Right lobe of liver (tissue), 6 donors: ENCODE data around the gene MATN4. TPM values are rescaled to one million over a fixed set of nuclear protein-coding genes. Genes with fewer than 3 reads are reported as not detected.
A peak's percentile ranks its signal among the peaks of the same experiment; 100 is the strongest.

Experiments used
- ATAC-seq, 4 donors: fragments of 200-7000 bp; cut with Tn5 transposase; one replicate each; pipeline ENCODE4 v1.9.1; 2020; ENCODE audit warnings: mild to moderate bottlenecking in 4 of 4, moderate library complexity in 4 of 4
- DNase-seq, 3 donors: peaks; one replicate each; pipeline ENCODE4 v3.0.0-alpha.2; 2020
- H3K27ac ChIP-seq, 3 donors: fragments of 200-600 bp; one replicate each; pipeline ENCODE4 v1.8.0; 2022
- H3K27me3 ChIP-seq, 2 donors: fragments of 200-600 bp; one replicate each; pipeline ENCODE4 v1.8.0; 2022
- H3K36me3 ChIP-seq, 4 donors: fragments of 200-600 bp; sonication (generic) in 1 of 4; one replicate each; pipeline versions ENCODE4 v1.5.1 to v1.8.0; 2017 to 2022; ENCODE audit warnings: control low read depth in 1 of 4
- H3K4me1 ChIP-seq, 4 donors: fragments of 200-600 bp; sonication (generic) in 1 of 4; one replicate each; pipeline versions ENCODE4 v1.5.1 to v1.8.0; 2017 to 2022; ENCODE audit warnings: control low read depth in 1 of 4
- H3K4me3 ChIP-seq, 3 donors: fragments of 200-600 bp; one replicate each; pipeline ENCODE4 v1.8.0; 2022
- H3K9me3 ChIP-seq, 4 donors: fragments of 200-600 bp; sonication (generic) in 1 of 4; one replicate each; pipeline versions ENCODE4 v1.5.1 to v1.8.0; 2017 to 2022; ENCODE audit warnings: control low read depth in 1 of 4
- CTCF ChIP-seq, 4 donors: fragments of 200-600 bp in 3 of 4; fragments of 450-650 bp in 1 of 4; IDR thresholded peaks; one replicate each; pipeline versions ENCODE4 v1.5.1 to v1.8.0; 2016 to 2022; ENCODE audit warnings: antibody characterized with exemption in 4 of 4, mild to moderate bottlenecking in 2 of 4
- POLR2A ChIP-seq: fragments of 450-650 bp; IDR thresholded peaks from one replicate; pipeline ENCODE4 v1.6.1; 2017; ENCODE audit warnings: antibody characterized with exemption, mild to moderate bottlenecking
- WGBS: methylation state at CpG from one replicate; pipeline ENCODE4 v1.1.6; 2018; ENCODE audit warnings: low coverage, low lambda C conversion rate; ENCODE audit not compliant: insufficient coverage; ENCODE audit errors: missing lambda C conversion rate; 5-methylcytosine and 5-hydroxymethylcytosine counted together
- intact Hi-C, 2 donors: fragments of 100-400 bp; cut with DNase I; formaldehyde crosslinking; loops; one replicate each; pipeline versions ENCODE4 v1.11.2 to v1.14.1; 2022
- total RNA-seq, 6 experiments: library from RNA; depleted of rRNA in 2 of 6; stranded (reverse); fragments of >200 nt in 2 of 6; fragmentation: NEBNext Ultra II Directional in 3 of 6; extraction: Animal tissue kit (Norgen Biotek cat#: 25700) in 3 of 6; gene quantifications; one replicate each; pipeline versions ENCODE4 v1.1.0 to v1.2.4, GENCODE V29; 2016 to 2023
- donor health status: DM: no; HTN: yes; CAD: no.
- donor health status: DM: no; HTN: no; CAD: no.
- donor health status: DM: no; HTN: no; CAD: no.
- donor health status: DM: no; HTN: yes; CAD: no.
- donor health status: DM: no; HTN: yes; CAD: no.

Gene MATN4
- total RNA-seq, 6 experiments from 2014 or later = not detected

GRCh38 chr20:45340951-45341350 lies 32.9 kb upstream of the MATN4 start:
- intact Hi-C loops = no loop called here
- 25% methylated on average over 1 of the region's 1 CpG for WGBS
- TF ChIP-seq CTCF (IDR thresholded peaks at IDR 0.05) = no peak
- TF ChIP-seq POLR2A = no peak
- Histone ChIP-seq H3K27me3 (no peaks in the 10 kb centered on the region), H3K4me3 (peak overlapping the region in 2 of 3 donors; percentile 84 to 90), H3K27ac (peak overlapping the region; percentile 91 to 99 (median 97)), H3K36me3 (peaks cover 0 to 9% (median under 1%) of the 10 kb centered on the region in 4 donors), H3K4me1 (peaks cover 0 to 76% (median 32%) of the 10 kb centered on the region in 4 donors), H3K9me3 (no peaks in the 10 kb centered on the region)
- no peak for DNase-seq
- ATAC-seq = no peak

- Histone ChIP-seq H3K4me1 (peaks cover 0 to 78% (median 32%) of the 10 kb centered on the region in 4 donors), H3K36me3 (peaks cover 0 to 15% (median 6%) of the 10 kb centered on the region in 4 donors), H3K27ac (peak overlapping the region; percentile 91 to 99 (median 97)), H3K9me3 (no peaks in the 10 kb centered on the region), H3K4me3 (peak overlapping the region in 1 of 3 donors; percentile 90), H3K27me3 (no peaks in the 10 kb centered on the region)
- intact Hi-C loops = no loop called here
- DNase-seq (peak; percentile 65 to 90 (median 88)), ATAC-seq (peak; percentile 19 to 61 (median 44))
- TF ChIP-seq CTCF (IDR thresholded peaks at IDR 0.05) (no peak), POLR2A (peak; percentile 56)
- WGBS = 16% methylated on average over 5 of the region's 5 CpGs
Observed at GRCh38 chr20:45340236-45340847, 32.2 kb upstream of the MATN4 start.

GRCh38 chr20:45339799-45340198 lies 31.7 kb upstream of the MATN4 start:
- TF ChIP-seq POLR2A = no peak
- TF ChIP-seq CTCF (IDR thresholded peaks at IDR 0.05) = no peak
- 67% methylated on average over 1 of the region's 2 CpGs for WGBS
- Histone ChIP-seq H3K4me1 (peaks cover 0 to 77% (median 32%) of the 10 kb centered on the region in 4 donors), H3K27ac (peak overlapping the region; percentile 91 to 99 (median 97)), H3K27me3 (no peaks in the 10 kb centered on the region), H3K36me3 (peaks cover 0 to 21% (median 9%) of the 10 kb centered on the region in 4 donors), H3K9me3 (no peaks in the 10 kb centered on the region), H3K4me3 (peak overlapping the region in 1 of 3 donors; percentile 11)
- DNase-seq = peak in 1 of 3 donors; percentile 67
- intact Hi-C loops = no loop called here
- ATAC-seq = peak in 1 of 4 donors; percentile 0

GRCh38 chr20:45339084-45339483 lies 31.0 kb upstream of the MATN4 start:
- Histone ChIP-seq H3K9me3 (no peaks in the 10 kb centered on the region), H3K27me3 (no peaks in the 10 kb centered on the region), H3K4me3 (no peak overlapping the region), H3K36me3 (peaks cover 0 to 28% (median 13%) of the 10 kb centered on the region in 4 donors), H3K4me1 (peaks cover 0 to 70% (median 32%) of the 10 kb centered on the region in 4 donors), H3K27ac (peak overlapping the region; percentile 91 to 99 (median 97))
- WGBS = 40% methylated on average over 5 of the region's 6 CpGs
- TF ChIP-seq CTCF (IDR thresholded peaks at IDR 0.05) = no peak
- no peak for TF ChIP-seq POLR2A
- no peak for ATAC-seq
- intact Hi-C loops = no loop called here
- DNase-seq = no peak
